DOHH2 (cell line): Measurements from ENCODE around the gene NUP37.

Source experiments
- EZH2phosphoT487 ChIP-seq: fragments of 200-600 bp; sonication (generic); IDR thresholded peaks from 2 replicates; pipeline ENCODE4 v1.6.1; 2017; ENCODE audit warnings: borderline replicate concordance, mild to moderate bottlenecking, antibody characterized with exemption, low read length, moderate library complexity, mixed read lengths
- TF ChIP-seq, protein P1 (sequence below): fragments of 200-600 bp; sonication (generic); IDR thresholded peaks from one replicate; pipeline ENCODE4 v1.5.1; 2014; ENCODE audit warnings: antibody characterized with exemption, mild to moderate bottlenecking, low read depth, low read length; ENCODE audit not compliant: poor library complexity, severe bottlenecking

DNA sequence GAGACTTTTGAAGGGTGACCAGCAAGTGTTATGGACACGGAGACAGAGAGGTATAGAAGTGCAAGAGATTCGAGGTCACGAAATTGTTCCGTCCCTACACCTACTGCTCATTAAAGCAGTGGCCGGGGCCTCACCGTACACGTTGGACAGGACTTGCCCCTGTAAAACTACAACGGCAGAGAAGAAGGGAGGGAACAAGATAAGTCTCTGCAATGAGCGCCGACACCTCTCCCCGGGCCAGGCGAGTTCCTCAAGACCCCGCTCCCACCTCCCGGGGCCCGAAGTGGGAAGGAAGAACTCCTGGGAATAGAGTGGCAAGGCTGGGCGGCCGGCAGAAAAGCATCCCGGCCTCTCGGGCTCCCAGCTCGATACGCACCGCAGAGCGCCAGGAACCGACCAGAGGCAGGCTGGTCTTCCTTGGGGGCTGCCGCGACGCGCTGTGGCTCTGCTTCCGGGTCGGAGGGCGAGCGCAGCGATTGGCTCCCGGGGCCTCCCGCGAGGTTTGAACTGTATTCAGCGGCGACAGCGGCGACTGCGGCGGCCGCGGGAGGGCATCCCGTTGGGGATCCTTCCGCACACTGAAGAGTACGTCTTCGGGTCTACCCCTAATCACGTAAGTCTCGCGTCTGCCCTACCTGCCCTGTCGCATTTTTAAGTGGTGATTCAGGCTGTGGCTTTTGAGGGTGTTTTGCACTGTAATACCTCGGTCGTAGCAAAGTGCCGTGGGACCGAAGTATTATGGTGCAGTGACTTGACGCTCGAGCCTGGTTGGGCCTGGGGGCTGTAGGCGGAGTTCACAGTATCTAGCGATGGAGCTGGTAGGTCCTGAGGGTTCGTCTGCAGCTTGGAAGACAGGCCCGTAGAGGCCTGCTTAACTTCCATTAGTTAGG, at the start of gene NUP37, which contains the start of gene PARPBP:
- TF ChIP-seq, protein P1, sequence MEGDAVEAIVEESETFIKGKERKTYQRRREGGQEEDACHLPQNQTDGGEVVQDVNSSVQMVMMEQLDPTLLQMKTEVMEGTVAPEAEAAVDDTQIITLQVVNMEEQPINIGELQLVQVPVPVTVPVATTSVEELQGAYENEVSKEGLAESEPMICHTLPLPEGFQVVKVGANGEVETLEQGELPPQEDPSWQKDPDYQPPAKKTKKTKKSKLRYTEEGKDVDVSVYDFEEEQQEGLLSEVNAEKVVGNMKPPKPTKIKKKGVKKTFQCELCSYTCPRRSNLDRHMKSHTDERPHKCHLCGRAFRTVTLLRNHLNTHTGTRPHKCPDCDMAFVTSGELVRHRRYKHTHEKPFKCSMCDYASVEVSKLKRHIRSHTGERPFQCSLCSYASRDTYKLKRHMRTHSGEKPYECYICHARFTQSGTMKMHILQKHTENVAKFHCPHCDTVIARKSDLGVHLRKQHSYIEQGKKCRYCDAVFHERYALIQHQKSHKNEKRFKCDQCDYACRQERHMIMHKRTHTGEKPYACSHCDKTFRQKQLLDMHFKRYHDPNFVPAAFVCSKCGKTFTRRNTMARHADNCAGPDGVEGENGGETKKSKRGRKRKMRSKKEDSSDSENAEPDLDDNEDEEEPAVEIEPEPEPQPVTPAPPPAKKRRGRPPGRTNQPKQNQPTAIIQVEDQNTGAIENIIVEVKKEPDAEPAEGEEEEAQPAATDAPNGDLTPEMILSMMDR = peak; percentile 7
- no peak for TF ChIP-seq EZH2phosphoT487
